WTC11 (cell line): ENCODE measurements around the gene DBI. TPM values are rescaled to one million over a fixed set of nuclear protein-coding genes. Genes with fewer than 3 reads are reported as not detected.

Source experiments
- ATAC-seq: fragments of 200-7000 bp; cut with Tn5 transposase; 2 replicates; pipeline ENCODE4 v1.10.0; 2021; ENCODE audit warnings: mild to moderate bottlenecking, moderate library complexity
- CTCF ChIA-PET: fragments of 300-600 bp; sonication (Branson Sonifier 250); formaldehyde crosslinking; loops from one replicate; lab custom pipeline; 2021; ENCODE audit warnings: antibody characterized with exemption; lab: Charles Lee
- POLR2A ChIA-PET: fragments of 350-600 bp; sonication (Branson Sonifier 250); formaldehyde crosslinking; loops from one replicate; lab custom pipeline; 2021; ENCODE audit warnings: antibody characterized with exemption; lab: Charles Lee
- DNase-seq: peaks from one replicate; pipeline ENCODE4 v3.0.0; 2021; ENCODE audit warnings: low spot score
- H3K27ac Mint-ChIP-seq: 2 replicates; pipeline ENCODE4 v1.8.0; 2021; ENCODE audit warnings: mixed read lengths
- H3K27me3 Mint-ChIP-seq: 2 replicates; pipeline ENCODE4 v1.8.0; 2021; ENCODE audit warnings: low read depth, mild to moderate bottlenecking, moderate library complexity, mixed read lengths
- H3K36me3 Mint-ChIP-seq: 2 replicates; pipeline ENCODE4 v1.8.0; 2021; ENCODE audit warnings: mixed read lengths
- H3K4me1 Mint-ChIP-seq: 2 replicates; pipeline ENCODE4 v1.8.0; 2022; ENCODE audit warnings: mixed read lengths
- H3K4me3 Mint-ChIP-seq: 2 replicates; pipeline ENCODE4 v1.8.0; 2021; ENCODE audit warnings: mild to moderate bottlenecking, moderate library complexity, mixed read lengths
- H3K9me3 Mint-ChIP-seq: 2 replicates; pipeline ENCODE4 v1.8.0; 2021; ENCODE audit warnings: mixed read lengths
- CBFB ChIP-seq: sonication (generic); formaldehyde crosslinking; IDR thresholded peaks from 2 replicates; pipeline ENCODE4 v1.8.1; 2022; ENCODE audit warnings: mild to moderate bottlenecking, low read depth, missing genetic modification reagents
- FOXJ3 ChIP-seq: sonication (generic); formaldehyde crosslinking; IDR thresholded peaks from 2 replicates; pipeline ENCODE4 v1.9.0; 2021; ENCODE audit warnings: missing genetic modification reagents, mild to moderate bottlenecking, borderline replicate concordance
- FOXK1 ChIP-seq: sonication (generic); formaldehyde crosslinking; IDR thresholded peaks from 2 replicates; pipeline ENCODE4 v1.8.0; 2022; ENCODE audit warnings: mild to moderate bottlenecking, moderate library complexity, missing genetic modification reagents
- GABPB1 ChIP-seq: sonication (generic); formaldehyde crosslinking; IDR thresholded peaks from 2 replicates; pipeline ENCODE4 v1.8.1; 2023; ENCODE audit warnings: mild to moderate bottlenecking, missing genetic modification reagents
- HMGA2 ChIP-seq: fragments of 250-450 bp; sonication (Bioruptor Pico); IDR thresholded peaks from 2 replicates; pipeline ENCODE4 v1.4.0; 2021; ENCODE audit warnings: mild to moderate bottlenecking, moderate library complexity
- JAZF1 ChIP-seq: fragments of 250-450 bp; sonication (Bioruptor Pico); IDR thresholded peaks from 2 replicates; pipeline ENCODE4 v1.9.0; 2021; ENCODE audit warnings: moderate library complexity, mild to moderate bottlenecking, inconsistent platforms
- JUN ChIP-seq: sonication (generic); formaldehyde crosslinking; IDR thresholded peaks from 2 replicates; pipeline ENCODE4 v1.8.0; 2023; ENCODE audit warnings: mild to moderate bottlenecking, missing genetic modification reagents
- NFATC4 ChIP-seq: fragments of 250-450 bp; sonication (Bioruptor Pico); IDR thresholded peaks from 2 replicates; pipeline ENCODE4 v1.9.0; 2021; ENCODE audit warnings: mild to moderate bottlenecking
- NFYB ChIP-seq: sonication (generic); formaldehyde crosslinking; conservative IDR thresholded peaks from 2 replicates; pipeline ENCODE4 v1.8.0; 2022; ENCODE audit warnings: low read depth, missing genetic modification reagents
- SOX15 ChIP-seq: fragments of 250-450 bp; sonication (Bioruptor Pico); IDR thresholded peaks from 2 replicates; pipeline ENCODE4 v1.9.0; 2021; ENCODE audit warnings: mild to moderate bottlenecking
- ZBTB21 ChIP-seq: sonication (generic); formaldehyde crosslinking; IDR thresholded peaks from 2 replicates; pipeline ENCODE4 v1.8.1; 2023; ENCODE audit warnings: mild to moderate bottlenecking, missing genetic modification reagents, borderline replicate concordance
- ZNF232 ChIP-seq: sonication (generic); formaldehyde crosslinking; IDR thresholded peaks from 2 replicates; pipeline ENCODE4 v1.8.0; 2022; ENCODE audit warnings: mild to moderate bottlenecking, missing genetic modification reagents
- total RNA-seq: library from RNA; stranded (reverse); gene quantifications from 3 replicates; pipeline ENCODE4 v1.2.3, GENCODE V29; 2021
- TF ChIP-seq, protein P1 (sequence below): fragments of 250-450 bp; sonication (Bioruptor Pico); IDR thresholded peaks from 2 replicates; pipeline ENCODE4 v1.9.0; 2021; ENCODE audit warnings: mild to moderate bottlenecking
- TF ChIP-seq, protein P2 (sequence below): fragments of 250-450 bp; sonication (Bioruptor Pico); conservative IDR thresholded peaks from 2 replicates; pipeline ENCODE4 v1.9.0; 2021; ENCODE audit warnings: mild to moderate bottlenecking
- TF ChIP-seq, protein P3 (sequence below): sonication (generic); formaldehyde crosslinking; IDR thresholded peaks from 2 replicates; pipeline ENCODE4 v1.8.0; 2023; ENCODE audit warnings: missing genetic modification reagents
- TF ChIP-seq, protein P4 (sequence below): fragments of 200-600 bp; IDR thresholded peaks from 2 replicates; pipeline ENCODE4 v1.8.0; 2022; ENCODE audit warnings: antibody characterized with exemption
- TF ChIP-seq, protein P5 (sequence below): sonication (generic); formaldehyde crosslinking; IDR thresholded peaks from 2 replicates; pipeline ENCODE4 v1.8.0; 2023; ENCODE audit warnings: mild to moderate bottlenecking, missing genetic modification reagents
- TF ChIP-seq, protein P6 (sequence below): sonication (generic); formaldehyde crosslinking; IDR thresholded peaks from 2 replicates; pipeline ENCODE4 v1.8.0; 2022; ENCODE audit warnings: mild to moderate bottlenecking, missing genetic modification reagents
- TF ChIP-seq, protein P7 (sequence below): fragments of 250-450 bp; sonication (Bioruptor Pico); IDR thresholded peaks from 2 replicates; pipeline ENCODE4 v1.9.0; 2021; ENCODE audit warnings: moderate library complexity, mild to moderate bottlenecking, inconsistent platforms, borderline replicate concordance

Gene DBI
- total RNA-seq, 1 experiment from 2014 or later, result 158 TPM

DNA sequence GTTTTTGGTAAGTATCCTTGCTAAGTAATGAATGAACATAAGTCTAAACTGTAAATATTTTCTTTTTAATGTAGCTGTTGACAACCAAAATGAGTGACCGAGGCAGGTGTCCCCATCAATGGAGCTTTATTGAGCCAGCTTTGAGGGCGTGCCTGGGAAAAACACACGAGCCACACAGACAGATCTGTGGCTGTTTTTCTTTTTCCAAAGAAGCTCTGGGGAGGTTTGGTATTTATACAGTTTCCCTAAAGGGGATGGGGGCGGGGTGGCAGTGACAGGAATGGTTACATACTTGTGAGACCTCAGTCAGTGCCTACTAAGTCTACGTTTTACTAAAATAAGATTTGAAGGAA, 11.2 kb downstream of the DBI start:
- TF ChIP-seq, protein P1, sequence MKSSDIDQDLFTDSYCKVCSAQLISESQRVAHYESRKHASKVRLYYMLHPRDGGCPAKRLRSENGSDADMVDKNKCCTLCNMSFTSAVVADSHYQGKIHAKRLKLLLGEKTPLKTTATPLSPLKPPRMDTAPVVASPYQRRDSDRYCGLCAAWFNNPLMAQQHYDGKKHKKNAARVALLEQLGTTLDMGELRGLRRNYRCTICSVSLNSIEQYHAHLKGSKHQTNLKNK (CRISPR knock-in tag), result no peak
- TF ChIP-seq CBFB, result no peak
- TF ChIP-seq NFATC4, result no peak
- no peak for TF ChIP-seq JUN (CRISPR knock-in tag)
- TF ChIP-seq, protein P2, sequence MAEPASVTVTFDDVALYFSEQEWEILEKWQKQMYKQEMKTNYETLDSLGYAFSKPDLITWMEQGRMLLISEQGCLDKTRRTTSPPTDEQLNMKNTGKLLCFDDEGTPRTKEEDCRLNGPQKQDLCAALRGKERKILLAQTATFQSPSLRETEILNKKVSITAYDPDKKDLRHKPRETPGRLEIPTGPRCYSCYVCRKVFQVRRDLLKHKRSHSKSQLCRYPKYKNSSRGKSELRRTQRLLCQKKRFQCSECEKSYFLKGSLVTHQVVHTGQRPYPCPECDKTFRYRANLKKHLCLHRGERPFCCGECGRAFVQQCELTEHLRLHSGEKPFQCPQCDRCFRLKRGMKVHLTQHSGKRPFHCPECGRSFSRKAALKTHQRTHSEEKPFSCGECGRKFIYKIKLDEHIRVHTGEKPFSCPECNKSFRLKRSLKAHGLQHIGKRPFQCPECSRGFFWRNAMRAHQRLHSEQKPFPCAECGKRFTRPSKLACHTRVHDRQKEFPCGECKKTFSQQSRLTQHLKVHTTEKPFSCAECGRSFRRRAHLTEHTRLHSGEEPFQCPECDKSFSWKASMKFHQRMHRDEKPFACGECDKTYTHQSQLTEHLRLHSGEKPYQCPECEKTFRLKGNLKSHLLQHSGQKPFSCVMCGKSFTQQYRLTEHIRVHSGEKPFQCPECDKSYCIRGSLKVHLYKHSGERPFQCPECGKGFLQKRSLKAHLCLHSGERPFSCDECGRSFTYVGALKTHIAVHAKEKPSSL (CRISPR knock-in tag), result no peak
- TF ChIP-seq ZBTB21, result no peak
- no peak for TF ChIP-seq GABPB1 (CRISPR knock-in tag)
- no peak for TF ChIP-seq FOXJ3 (CRISPR knock-in tag)
- no peak for TF ChIP-seq FOXK1 (CRISPR knock-in tag)
- TF ChIP-seq NFYB (CRISPR knock-in tag), result no peak
- TF ChIP-seq, protein P3, sequence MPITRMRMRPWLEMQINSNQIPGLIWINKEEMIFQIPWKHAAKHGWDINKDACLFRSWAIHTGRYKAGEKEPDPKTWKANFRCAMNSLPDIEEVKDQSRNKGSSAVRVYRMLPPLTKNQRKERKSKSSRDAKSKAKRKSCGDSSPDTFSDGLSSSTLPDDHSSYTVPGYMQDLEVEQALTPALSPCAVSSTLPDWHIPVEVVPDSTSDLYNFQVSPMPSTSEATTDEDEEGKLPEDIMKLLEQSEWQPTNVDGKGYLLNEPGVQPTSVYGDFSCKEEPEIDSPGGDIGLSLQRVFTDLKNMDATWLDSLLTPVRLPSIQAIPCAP (CRISPR knock-in tag), result no peak
- TF ChIP-seq, protein P4, sequence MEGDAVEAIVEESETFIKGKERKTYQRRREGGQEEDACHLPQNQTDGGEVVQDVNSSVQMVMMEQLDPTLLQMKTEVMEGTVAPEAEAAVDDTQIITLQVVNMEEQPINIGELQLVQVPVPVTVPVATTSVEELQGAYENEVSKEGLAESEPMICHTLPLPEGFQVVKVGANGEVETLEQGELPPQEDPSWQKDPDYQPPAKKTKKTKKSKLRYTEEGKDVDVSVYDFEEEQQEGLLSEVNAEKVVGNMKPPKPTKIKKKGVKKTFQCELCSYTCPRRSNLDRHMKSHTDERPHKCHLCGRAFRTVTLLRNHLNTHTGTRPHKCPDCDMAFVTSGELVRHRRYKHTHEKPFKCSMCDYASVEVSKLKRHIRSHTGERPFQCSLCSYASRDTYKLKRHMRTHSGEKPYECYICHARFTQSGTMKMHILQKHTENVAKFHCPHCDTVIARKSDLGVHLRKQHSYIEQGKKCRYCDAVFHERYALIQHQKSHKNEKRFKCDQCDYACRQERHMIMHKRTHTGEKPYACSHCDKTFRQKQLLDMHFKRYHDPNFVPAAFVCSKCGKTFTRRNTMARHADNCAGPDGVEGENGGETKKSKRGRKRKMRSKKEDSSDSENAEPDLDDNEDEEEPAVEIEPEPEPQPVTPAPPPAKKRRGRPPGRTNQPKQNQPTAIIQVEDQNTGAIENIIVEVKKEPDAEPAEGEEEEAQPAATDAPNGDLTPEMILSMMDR, result no peak
- TF ChIP-seq, protein P5, sequence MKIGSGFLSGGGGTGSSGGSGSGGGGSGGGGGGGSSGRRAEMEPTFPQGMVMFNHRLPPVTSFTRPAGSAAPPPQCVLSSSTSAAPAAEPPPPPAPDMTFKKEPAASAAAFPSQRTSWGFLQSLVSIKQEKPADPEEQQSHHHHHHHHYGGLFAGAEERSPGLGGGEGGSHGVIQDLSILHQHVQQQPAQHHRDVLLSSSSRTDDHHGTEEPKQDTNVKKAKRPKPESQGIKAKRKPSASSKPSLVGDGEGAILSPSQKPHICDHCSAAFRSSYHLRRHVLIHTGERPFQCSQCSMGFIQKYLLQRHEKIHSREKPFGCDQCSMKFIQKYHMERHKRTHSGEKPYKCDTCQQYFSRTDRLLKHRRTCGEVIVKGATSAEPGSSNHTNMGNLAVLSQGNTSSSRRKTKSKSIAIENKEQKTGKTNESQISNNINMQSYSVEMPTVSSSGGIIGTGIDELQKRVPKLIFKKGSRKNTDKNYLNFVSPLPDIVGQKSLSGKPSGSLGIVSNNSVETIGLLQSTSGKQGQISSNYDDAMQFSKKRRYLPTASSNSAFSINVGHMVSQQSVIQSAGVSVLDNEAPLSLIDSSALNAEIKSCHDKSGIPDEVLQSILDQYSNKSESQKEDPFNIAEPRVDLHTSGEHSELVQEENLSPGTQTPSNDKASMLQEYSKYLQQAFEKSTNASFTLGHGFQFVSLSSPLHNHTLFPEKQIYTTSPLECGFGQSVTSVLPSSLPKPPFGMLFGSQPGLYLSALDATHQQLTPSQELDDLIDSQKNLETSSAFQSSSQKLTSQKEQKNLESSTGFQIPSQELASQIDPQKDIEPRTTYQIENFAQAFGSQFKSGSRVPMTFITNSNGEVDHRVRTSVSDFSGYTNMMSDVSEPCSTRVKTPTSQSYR (CRISPR knock-in tag), result no peak
- TF ChIP-seq, protein P6, sequence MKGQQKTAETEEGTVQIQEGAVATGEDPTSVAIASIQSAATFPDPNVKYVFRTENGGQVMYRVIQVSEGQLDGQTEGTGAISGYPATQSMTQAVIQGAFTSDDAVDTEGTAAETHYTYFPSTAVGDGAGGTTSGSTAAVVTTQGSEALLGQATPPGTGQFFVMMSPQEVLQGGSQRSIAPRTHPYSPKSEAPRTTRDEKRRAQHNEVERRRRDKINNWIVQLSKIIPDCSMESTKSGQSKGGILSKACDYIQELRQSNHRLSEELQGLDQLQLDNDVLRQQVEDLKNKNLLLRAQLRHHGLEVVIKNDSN (CRISPR knock-in tag), result no peak
- no peak for TF ChIP-seq HMGA2 (CRISPR knock-in tag)
- H3K9me3 Mint-ChIP-seq, result peaks cover 22% of the 10 kb centered on the region
- H3K4me1 Mint-ChIP-seq, result peaks cover 14% of the 10 kb centered on the region
- ATAC-seq (no peak), DNase-seq (no peak)
- no peaks in the 10 kb centered on the region; the same call in 1 of the 2 replicates for H3K27me3 Mint-ChIP-seq
- H3K36me3 Mint-ChIP-seq, result peaks cover 25% of the 10 kb centered on the region
- H3K27ac Mint-ChIP-seq, result no peak overlapping the region
- POLR2A ChIA-PET, result no interaction called here
- H3K4me3 Mint-ChIP-seq, result no peak overlapping the region
- CTCF ChIA-PET, result interaction anchor here (0.7 kb wide), 1 partner anchor 97 kb away, joined by 3 read pairs; no protein-coding TSS in a partner anchor

DNA sequence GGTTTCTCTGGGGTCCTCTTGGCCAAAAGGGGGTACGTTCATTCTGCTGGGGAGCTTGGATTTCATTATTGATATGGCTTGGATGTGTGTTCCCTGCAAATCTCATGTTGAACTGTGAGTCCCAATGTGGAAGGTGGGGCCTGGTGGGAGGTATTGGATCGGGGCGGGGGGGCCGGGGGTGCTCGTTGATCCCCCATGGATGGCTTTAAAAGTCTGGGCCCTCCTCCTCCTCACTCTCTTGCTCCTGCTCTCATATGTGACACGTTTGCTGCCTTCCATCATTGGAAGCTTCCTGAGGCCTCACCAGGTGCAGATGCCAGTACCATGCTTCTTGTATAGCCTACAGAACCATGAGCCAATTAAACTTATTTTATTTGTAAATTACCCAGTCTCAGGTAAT, 11.8 kb downstream of the DBI start:
- H3K4me3 Mint-ChIP-seq, result no peak overlapping the region
- H3K27ac Mint-ChIP-seq, result no peak overlapping the region
- H3K36me3 Mint-ChIP-seq, result peaks cover 19% of the 10 kb centered on the region
- CTCF ChIA-PET, result interaction anchor here (0.7 kb wide), 1 partner anchor 97 kb away, joined by 3 read pairs; no protein-coding TSS in a partner anchor
- POLR2A ChIA-PET, result no interaction called here
- H3K27me3 Mint-ChIP-seq, result no peaks in the 10 kb centered on the region; the same call in 1 of the 2 replicates
- ATAC-seq (no peak), DNase-seq (no peak)
- H3K4me1 Mint-ChIP-seq, result peaks cover 14% of the 10 kb centered on the region
- H3K9me3 Mint-ChIP-seq, result peaks cover 16% of the 10 kb centered on the region
- TF ChIP-seq JAZF1 (CRISPR knock-in tag), result no peak
- no peak for TF ChIP-seq ZNF232
- TF ChIP-seq, protein P4, result no peak
- TF ChIP-seq GABPB1 (CRISPR knock-in tag), result no peak
- TF ChIP-seq, protein P7, sequence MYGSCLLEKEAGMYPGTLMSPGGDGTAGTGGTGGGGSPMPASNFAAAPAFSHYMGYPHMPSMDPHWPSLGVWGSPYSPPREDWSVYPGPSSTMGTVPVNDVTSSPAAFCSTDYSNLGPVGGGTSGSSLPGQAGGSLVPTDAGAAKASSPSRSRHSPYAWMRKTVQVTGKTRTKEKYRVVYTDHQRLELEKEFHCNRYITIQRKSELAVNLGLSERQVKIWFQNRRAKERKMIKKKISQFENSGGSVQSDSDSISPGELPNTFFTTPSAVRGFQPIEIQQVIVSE, result no peak
- TF ChIP-seq SOX15 (CRISPR knock-in tag), result no peak
- TF ChIP-seq, protein P5 (CRISPR knock-in tag), result no peak
